CD4-positive, alpha-beta T cell treated with Interleukin-12 subunit alpha and Interleukin-12 subunit beta, for 1 hour (primary cell): ENCODE measurements around the gene CTIF.
"Not testable (repeated sequence)": the region's sequence is repeated elsewhere in the genome, so short reads cannot be mapped to it uniquely, and the experiment has no call there.

ENCODE experiments used
- DNase-seq: peaks from one replicate; pipeline ENCODE4 v3.0.0-alpha.2; 2020

CTIF gene

GRCh38 chr18:48715711-48716361, 177.0 kb downstream of the CTIF start:
- peak; percentile 7 for DNase-seq

GRCh38 chr18:48717227-48717626, 178.4 kb downstream of the CTIF start:
- not testable (repeated sequence) for DNase-seq

GRCh38 chr18:48718251-48718959, 179.6 kb downstream of the CTIF start:
- no peak for DNase-seq

- DNase-seq, result no peak
Observed at GRCh38 chr18:48719388-48719787, 180.6 kb downstream of the CTIF start.

- no peak for DNase-seq
Observed at GRCh38 chr18:48719974-48720654, 181.3 kb downstream of the CTIF start.

- no peak for DNase-seq
Observed at GRCh38 chr18:48720655-48721025, 181.8 kb downstream of the CTIF start.

GRCh38 chr18:48721312-48721711, 182.5 kb downstream of the CTIF start:
- DNase-seq, result no peak

GRCh38 chr18:48723016-48723415, 184.2 kb downstream of the CTIF start:
- DNase-seq, result no peak

GRCh38 chr18:48723837-48724236, 185.0 kb downstream of the CTIF start:
- no peak for DNase-seq

- DNase-seq, result no peak
Observed at GRCh38 chr18:48724442-48724841, 185.6 kb downstream of the CTIF start.

GRCh38 chr18:48724939-48725338, 186.1 kb downstream of the CTIF start:
- no peak for DNase-seq

- no peak for DNase-seq
Observed at GRCh38 chr18:48725562-48725961, 186.7 kb downstream of the CTIF start.

GRCh38 chr18:48727681-48728080, 188.8 kb downstream of the CTIF start:
- no peak for DNase-seq

- no peak for DNase-seq
Observed at GRCh38 chr18:48728204-48728833, 189.5 kb downstream of the CTIF start.

GRCh38 chr18:48729404-48729803, 190.6 kb downstream of the CTIF start:
- DNase-seq, result no peak

GRCh38 chr18:48730010-48730409, 191.2 kb downstream of the CTIF start:
- no peak for DNase-seq

GRCh38 chr18:48732767-48733424, 194.1 kb downstream of the CTIF start:
- no peak for DNase-seq

- no peak for DNase-seq
Observed at GRCh38 chr18:48733643-48734253, 194.9 kb downstream of the CTIF start.

GRCh38 chr18:48734460-48734859, 195.6 kb downstream of the CTIF start:
- DNase-seq, result no peak

GRCh38 chr18:48735080-48735676, 196.3 kb downstream of the CTIF start:
- DNase-seq, result no peak

GRCh38 chr18:48735681-48736255, 196.9 kb downstream of the CTIF start:
- no peak for DNase-seq
